Keratinocyte (primary cell): ENCODE results near the gene AGMAT. TPM values are rescaled to one million over a fixed set of nuclear protein-coding genes. Genes with fewer than 3 reads are reported as not detected.

Experiments used
- DNase-seq: peaks from one replicate; pipeline ENCODE4 v3.0.0-alpha.2; 2011; ENCODE audit warnings: low read depth, missing footprints, low spot score
- FAIRE-seq: peaks from 2 replicates; lab custom pipeline; 2011; peaks lifted over from hg19 to GRCh38; lab: Jason Lieb, UNC
- H2AFZ ChIP-seq: 2 replicates; pipeline ENCODE4 v1.6.0; 2012; ENCODE audit warnings: low read length, control low read depth, inconsistent platforms; ENCODE audit not compliant: control insufficient read depth
- H3K27ac ChIP-seq: 2 replicates; pipeline ENCODE4 v1.5.1; 2011; ENCODE audit warnings: low read length; ENCODE audit not compliant: control insufficient read depth, insufficient read depth
- H3K27me3 ChIP-seq: 3 replicates; pipeline ENCODE4 v1.6.0; 2011; ENCODE audit warnings: low read length; ENCODE audit not compliant: control insufficient read depth, insufficient read depth; ENCODE audit errors: extremely low read depth
- H3K36me3 ChIP-seq, 2 experiments: 2 replicates in 1 of 2; 3 replicates in 1 of 2; pipeline ENCODE4 v1.5.1; 2011; ENCODE audit warnings: low read length in 2 of 2, mild to moderate bottlenecking in 1 of 2; ENCODE audit not compliant: control insufficient read depth in 2 of 2, insufficient read depth in 2 of 2; ENCODE audit errors: extremely low read depth in 1 of 2
- H3K4me1 ChIP-seq: 3 replicates; pipeline ENCODE4 v1.5.1; 2011; ENCODE audit warnings: low read length; ENCODE audit not compliant: control insufficient read depth, insufficient read depth; ENCODE audit errors: extremely low read depth
- H3K4me2 ChIP-seq: 3 replicates; pipeline ENCODE4 v1.6.0; 2011; ENCODE audit warnings: low read depth, low read length; ENCODE audit not compliant: control insufficient read depth, insufficient read depth; ENCODE audit errors: extremely low read depth
- H3K4me3 ChIP-seq, 3 experiments: fragments of 200-600 bp in 1 of 3; sonication (generic) in 1 of 3; 2 replicates in 2 of 3; 3 replicates in 1 of 3; pipeline ENCODE4 v1.5.1; 2011 to 2016; ENCODE audit warnings: low read length in 3 of 3, mild to moderate bottlenecking in 3 of 3, control low read depth in 2 of 3, inconsistent platforms in 1 of 3, low read depth in 1 of 3, mixed read lengths in 1 of 3, mixed run types in 1 of 3, moderate library complexity in 1 of 3; ENCODE audit not compliant: control insufficient read depth in 2 of 3, insufficient read depth in 2 of 3; ENCODE audit errors: extremely low read depth in 1 of 3
- H3K79me2 ChIP-seq: 2 replicates; pipeline ENCODE4 v1.6.0; 2012; ENCODE audit warnings: low read length; ENCODE audit not compliant: control insufficient read depth, insufficient read depth
- H3K9ac ChIP-seq: 3 replicates; pipeline ENCODE4 v1.6.0; 2011; ENCODE audit warnings: low read length; ENCODE audit not compliant: control insufficient read depth, insufficient read depth; ENCODE audit errors: extremely low read depth
- H3K9me1 ChIP-seq: 3 replicates; pipeline ENCODE4 v1.6.0; 2011; ENCODE audit warnings: low read length; ENCODE audit not compliant: control insufficient read depth, insufficient read depth; ENCODE audit errors: extremely low read depth
- H3K9me3 ChIP-seq: 2 replicates; pipeline ENCODE4 v1.5.1; 2012; ENCODE audit warnings: low read depth, low read length; ENCODE audit not compliant: control insufficient read depth
- H4K20me1 ChIP-seq: 3 replicates; pipeline ENCODE4 v1.6.0; 2011; ENCODE audit warnings: low read length; ENCODE audit not compliant: control insufficient read depth, insufficient read depth; ENCODE audit errors: extremely low read depth
- CTCF ChIP-seq, 3 experiments: IDR thresholded peaks in 1 of 3; conservative IDR thresholded peaks in 1 of 3; optimal IDR thresholded peaks in 1 of 3; 2 replicates in 2 of 3; 3 replicates in 1 of 3; pipeline versions ENCODE3 to v1.5.1; 2011; ENCODE audit warnings: low read length in 3 of 3, mild to moderate bottlenecking in 3 of 3, moderate library complexity in 2 of 3, control low read depth in 1 of 3, inconsistent platforms in 1 of 3; ENCODE audit not compliant: insufficient read depth in 2 of 3; ENCODE audit errors: extremely low read depth in 1 of 3
- EZH2 ChIP-seq: IDR thresholded peaks from one replicate; pipeline ENCODE4 v1.6.1; 2012; ENCODE audit warnings: inconsistent platforms, mild to moderate bottlenecking, low read length, moderate library complexity
- dilution Hi-C: fragments of 300-500 bp; cut with MboI; formaldehyde crosslinking; loops from one replicate; pipeline ENCODE4 v1.7.0; 2020; ENCODE audit warnings: low sequenced_read_pairs; ENCODE audit not compliant: extremely low pct_ligation_motif_present
- polyA plus RNA-seq, 5 experiments: library from polyadenylated mRNA; depleted of rRNA in 3 of 5; stranded (reverse) in 3 of 5; stranded (forward) in 1 of 5; unstranded in 1 of 5; fragments of >200 nt; gene quantifications; 1 replicate in 1 of 5; 2 replicates in 3 of 5; 3 replicates in 1 of 5; pipeline versions ENCODE4 v1.2.1 to v1.2.3, GENCODE V29; 2011 to 2012; ENCODE audit warnings: missing spikeins in 2 of 5, low read depth in 1 of 5, low replicate concordance in 1 of 5

Gene AGMAT
- polyA plus RNA-seq, 1 donor (not counting 4 experiments of a cell fraction or from before 2014, with no cell fraction given) = 0.21 TPM

DNA sequence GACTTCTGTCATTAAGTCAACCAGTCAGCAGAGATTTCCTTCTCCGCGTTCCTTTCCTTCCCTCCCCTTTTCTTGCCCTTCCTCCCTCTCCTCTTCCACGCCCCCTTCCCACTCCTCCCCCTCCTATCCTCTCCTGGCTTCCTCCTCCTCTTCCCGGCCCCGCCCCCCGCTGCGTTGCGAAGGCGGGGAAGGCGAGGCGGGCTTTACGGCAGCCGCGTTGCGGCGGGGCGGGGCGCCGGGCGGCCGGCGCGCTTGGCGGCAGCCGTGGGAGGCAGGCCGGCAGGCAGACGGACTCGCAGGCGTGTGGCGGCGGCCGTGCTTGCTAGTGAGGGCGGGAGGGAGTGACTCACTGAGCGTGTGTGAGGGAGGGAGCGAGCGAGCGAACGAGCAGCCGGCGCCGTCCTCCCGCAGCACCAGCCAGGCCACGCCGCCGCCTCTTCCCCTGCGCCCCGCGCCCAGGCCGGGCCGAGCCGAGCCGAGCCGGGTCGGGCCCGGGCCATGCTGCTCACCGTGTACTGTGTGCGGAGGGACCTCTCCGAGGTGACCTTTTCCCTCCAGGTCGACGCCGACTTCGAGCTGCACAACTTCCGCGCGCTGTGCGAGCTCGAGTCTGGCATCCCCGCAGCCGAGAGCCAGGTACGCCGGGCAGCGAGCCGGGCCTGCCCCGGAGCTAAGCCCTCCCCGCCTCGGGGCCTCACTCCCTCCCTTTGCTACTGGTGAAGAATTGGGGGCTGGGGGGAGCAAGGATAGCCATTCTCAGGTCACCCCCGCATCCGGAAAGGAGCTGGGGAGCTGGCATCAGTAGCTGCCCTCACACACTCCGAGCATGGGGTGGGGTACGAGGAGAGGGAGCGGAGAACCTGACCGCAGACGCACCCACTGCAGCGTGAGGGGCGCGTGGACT lies 32.6 kb upstream of the AGMAT start, which contains the start of gene DDI2:
TSS of gene DDI2 (plus strand) at position 286 of the 904 bp plus-strand sequence. CDS start at position 499, 213 bp downstream.
- dilution Hi-C loops = no loop called here
- Histone ChIP-seq H3K27ac (peak within 1 kb of the TSS; percentile 95), H3K4me3 (peak within 1 kb of the TSS; percentile 73 to 100 (median 97)), H3K9me3 (no peaks in the 10 kb centered on the region), H3K4me1 (peaks cover 23% of the 10 kb centered on the region), H3K79me2 (peaks cover 49% of the 10 kb centered on the region), H3K9ac (peak within 1 kb of the TSS; percentile 98), H3K9me1 (no peaks in the 10 kb centered on the region), H3K36me3 (no peaks in the 10 kb centered on the region), H2AFZ (peak within 1 kb of the TSS; percentile 97), H3K27me3 (no peaks in the 10 kb centered on the region), H4K20me1 (no peaks in the 10 kb centered on the region), H3K4me2 (peak within 1 kb of the TSS; percentile 96)
- no peak for TF ChIP-seq CTCF (optimal IDR thresholded peaks at IDR 0.05 in 1 of 3, IDR thresholded peaks at IDR 0.05 in 1 of 3, conservative IDR thresholded peaks at IDR 0.05 in 1 of 3; ENCODE audit: extremely low read depth in 1 of 3, insufficient read depth in 2 of 3, low read length in 3 of 3)
- TF ChIP-seq EZH2 = no peak
- FAIRE-seq (peak; percentile 36), DNase-seq (peak; percentile 81)

- H4K20me1 ChIP-seq = no peaks in the 10 kb centered on the region
- peak overlapping the region; percentile 78 for H3K9ac ChIP-seq
- no peaks in the 10 kb centered on the region for H3K27me3 ChIP-seq
- no peaks in the 10 kb centered on the region for H3K9me3 ChIP-seq
- no peaks in the 10 kb centered on the region for H3K9me1 ChIP-seq
- H3K4me3 ChIP-seq = peak overlapping the region; percentile 39 to 74 (median 70)
- peaks cover 23% of the 10 kb centered on the region for H3K4me1 ChIP-seq
- FAIRE-seq (no peak), DNase-seq (no peak)
- peaks cover 41% of the 10 kb centered on the region for H3K79me2 ChIP-seq
- H3K4me2 ChIP-seq = peak overlapping the region; percentile 96
- H2AFZ ChIP-seq = peak overlapping the region; percentile 97
- dilution Hi-C loops = no loop called here
- TF ChIP-seq CTCF (optimal IDR thresholded peaks at IDR 0.05 in 1 of 3, IDR thresholded peaks at IDR 0.05 in 1 of 3, conservative IDR thresholded peaks at IDR 0.05 in 1 of 3; ENCODE audit: extremely low read depth in 1 of 3, insufficient read depth in 2 of 3, low read length in 3 of 3) = no peak
- H3K36me3 ChIP-seq = no peaks in the 10 kb centered on the region
- peak overlapping the region; percentile 72 for H3K27ac ChIP-seq
Measured at GRCh38 chr1:15616373-15617172, 31.7 kb upstream of the AGMAT start.
